MV-4-11 (cell line): ENCODE data around the gene SLC12A8.

Experiments
- DNase-seq: peaks from one replicate; lab custom pipeline; 2025; lab: John Stamatoyannopoulos, UW

Gene SLC12A8

GRCh38 chr3:125214738-125215137 lies 2.2 kb upstream of the SLC12A8 start:
- DNase-seq, result no peak

GRCh38 chr3:125213946-125214542 lies 1.5 kb upstream of the SLC12A8 start:
- DNase-seq, result no peak

- no peak for DNase-seq
These were observed 812 bp upstream of the SLC12A8 start for GRCh38 chr3:125213364-125213755.

- DNase-seq, result no peak
These were observed 448 bp downstream of the SLC12A8 start for GRCh38 chr3:125212091-125212508.

GRCh38 chr3:125211523-125212090 lies 941 bp downstream of the SLC12A8 start:
- no peak for DNase-seq

- no peak for DNase-seq
These were observed 4.5 kb downstream of the SLC12A8 start for GRCh38 chr3:125207949-125208568.

GRCh38 chr3:125207507-125207906 lies 5.0 kb downstream of the SLC12A8 start:
- DNase-seq, result no peak

GRCh38 chr3:125206934-125207333 lies 5.6 kb downstream of the SLC12A8 start:
- no peak for DNase-seq

- DNase-seq, result no peak
These were observed 8.8 kb downstream of the SLC12A8 start for GRCh38 chr3:125203731-125204130.

GRCh38 chr3:125202197-125202596 lies 10.4 kb downstream of the SLC12A8 start:
- peak; percentile 53 for DNase-seq

- DNase-seq, result no peak
These were observed 11.8 kb downstream of the SLC12A8 start for GRCh38 chr3:125200731-125201139.

GRCh38 chr3:125194849-125195601 lies 17.5 kb downstream of the SLC12A8 start:
- no peak for DNase-seq

- DNase-seq, result no peak
These were observed 18.3 kb downstream of the SLC12A8 start for GRCh38 chr3:125194061-125194848.

- no peak for DNase-seq
These were observed 20.1 kb downstream of the SLC12A8 start for GRCh38 chr3:125192190-125193035.

GRCh38 chr3:125191730-125192129 lies 20.8 kb downstream of the SLC12A8 start:
- DNase-seq, result no peak

GRCh38 chr3:125191256-125191655 lies 21.3 kb downstream of the SLC12A8 start:
- no peak for DNase-seq

- DNase-seq, result no peak
These were observed 21.8 kb downstream of the SLC12A8 start for GRCh38 chr3:125190786-125191185.

GRCh38 chr3:125189378-125190165 lies 23.0 kb downstream of the SLC12A8 start:
- no peak for DNase-seq

- no peak for DNase-seq
These were observed 23.6 kb downstream of the SLC12A8 start for GRCh38 chr3:125188955-125189354.

GRCh38 chr3:125187599-125187910 lies 25.0 kb downstream of the SLC12A8 start:
- DNase-seq, result no peak
